NOMO-1 treated with DMSO at 0.1 percent for 48 hours (cell line): ENCODE data around the gene ARHGEF38.
"Not testable (repeated sequence)": the region's sequence is repeated elsewhere in the genome, so short reads cannot be mapped to it uniquely, and the experiment has no call there.

Experiments
- DNase-seq: peaks from one replicate; lab custom pipeline; 2025; ENCODE audit not compliant: unreplicated experiment; lab: John Stamatoyannopoulos, UW

Gene ARHGEF38

DNA sequence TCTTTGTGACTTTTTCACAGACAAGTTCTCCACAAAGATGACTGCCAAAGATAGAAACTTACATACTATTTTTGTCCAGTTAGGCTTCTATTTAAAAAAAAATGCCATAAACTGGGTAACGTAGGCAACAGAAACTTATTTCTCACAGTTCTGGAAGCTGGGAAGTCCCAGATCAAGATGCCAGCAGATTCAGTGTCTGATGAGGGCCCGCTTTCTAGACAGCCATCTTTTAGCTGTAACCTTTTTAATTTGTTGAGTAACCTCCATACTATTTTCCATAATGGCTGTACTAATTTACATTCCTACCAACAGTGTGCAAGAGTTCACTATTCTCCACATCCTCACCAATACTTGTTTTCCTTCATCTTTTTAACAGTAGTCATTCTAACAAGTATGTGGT, 55.5 kb downstream of the ARHGEF38 start:
- no peak for DNase-seq

DNA sequence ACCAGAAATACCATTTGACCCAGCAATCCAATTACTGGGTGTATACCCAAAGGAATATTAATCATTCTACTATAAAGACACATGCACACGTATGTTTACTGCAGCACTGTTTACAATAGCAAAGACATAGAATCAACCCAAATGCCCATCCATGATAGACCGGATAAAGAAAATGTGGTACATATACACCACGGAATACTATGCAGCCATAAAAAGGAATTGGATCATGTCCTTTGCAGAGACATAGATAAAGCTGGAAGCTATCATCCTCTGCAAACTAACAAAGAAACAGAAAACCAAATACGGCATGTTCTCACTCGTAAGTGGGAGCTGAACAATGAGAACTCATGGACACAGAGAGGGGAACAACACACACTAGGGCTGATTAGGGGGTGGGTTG, 57.4 kb downstream of the ARHGEF38 start:
- not testable (repeated sequence) for DNase-seq

GRCh38 chr4:105613306-105613705, 60.9 kb downstream of the ARHGEF38 start:
- no peak for DNase-seq

- no peak for DNase-seq
Observed at GRCh38 chr4:105619188-105619931, 66.9 kb downstream of the ARHGEF38 start.

DNA sequence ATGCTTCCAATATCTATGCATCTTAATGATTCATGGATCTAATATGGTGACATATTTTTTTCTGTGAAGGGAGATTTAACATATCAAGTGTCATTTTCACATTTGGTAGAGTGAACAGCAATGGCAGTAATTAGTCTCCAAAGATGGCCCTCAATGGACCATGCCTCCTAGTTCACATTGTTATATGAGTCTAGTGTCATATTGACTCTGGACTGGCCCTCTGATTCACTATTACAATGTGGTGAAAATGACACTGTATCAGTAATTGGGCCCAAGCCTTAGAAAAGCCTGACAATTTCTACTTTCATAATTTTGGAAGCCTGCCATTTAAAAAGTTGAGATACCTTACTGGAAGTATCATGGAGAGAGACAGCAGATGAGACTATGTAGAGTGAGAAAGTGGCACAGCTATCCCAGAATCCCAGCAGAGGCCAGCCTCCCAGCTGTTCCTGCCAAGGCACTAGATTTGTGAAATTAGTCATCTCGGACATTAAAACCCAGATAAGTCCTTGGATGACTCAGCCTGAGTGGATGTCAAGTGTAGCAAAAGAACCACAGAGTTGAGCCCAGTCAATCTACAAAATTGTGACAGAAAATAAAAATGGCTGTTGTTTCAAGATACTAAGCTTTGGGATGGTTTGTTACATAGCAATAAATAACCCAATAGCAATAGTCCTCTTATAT, 68.4 kb downstream of the ARHGEF38 start:
- DNase-seq, result no peak

- DNase-seq, result no peak
Observed at GRCh38 chr4:105622269-105622668, 69.8 kb downstream of the ARHGEF38 start.

DNA sequence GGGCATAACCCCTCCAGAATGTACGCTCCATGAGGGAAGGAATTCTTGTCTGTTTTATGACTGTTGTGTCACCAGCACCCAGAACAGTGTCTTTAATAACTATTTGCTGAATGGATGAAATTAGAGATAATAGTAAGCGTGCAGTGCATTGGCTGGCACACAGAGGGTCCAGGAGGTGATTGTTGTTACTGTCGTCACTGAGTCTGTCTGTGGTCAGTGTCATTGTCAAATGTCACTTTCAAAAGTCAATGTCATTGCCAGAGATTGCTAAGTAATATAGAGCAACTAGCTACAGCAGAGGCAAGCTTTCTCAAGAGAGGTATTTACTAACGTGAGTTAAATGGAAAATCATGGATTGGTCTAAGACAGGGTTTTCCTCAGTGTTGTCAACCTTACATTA, 70.7 kb downstream of the ARHGEF38 start:
- DNase-seq, result no peak

DNA sequence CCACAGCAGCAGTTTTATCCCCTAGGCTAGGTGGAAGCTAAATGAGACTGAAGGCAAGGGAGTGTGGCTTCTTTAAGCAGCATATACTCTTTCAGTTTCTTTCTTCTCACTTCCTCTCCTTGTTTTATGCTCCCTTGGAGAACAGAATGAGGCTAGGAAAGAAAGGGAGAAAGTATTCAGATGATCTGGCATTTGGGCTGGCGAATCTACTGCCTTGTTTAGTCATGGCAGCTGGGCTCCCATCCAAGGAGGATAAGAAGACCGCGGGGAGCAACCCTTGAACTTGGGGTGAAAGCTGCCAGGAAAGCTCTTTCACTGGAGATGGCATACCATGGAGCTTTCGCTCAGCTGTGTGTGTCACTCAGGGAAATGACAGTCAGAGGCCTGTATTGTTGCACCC, 72.1 kb downstream of the ARHGEF38 start:
- DNase-seq, result peak; percentile 55

DNA sequence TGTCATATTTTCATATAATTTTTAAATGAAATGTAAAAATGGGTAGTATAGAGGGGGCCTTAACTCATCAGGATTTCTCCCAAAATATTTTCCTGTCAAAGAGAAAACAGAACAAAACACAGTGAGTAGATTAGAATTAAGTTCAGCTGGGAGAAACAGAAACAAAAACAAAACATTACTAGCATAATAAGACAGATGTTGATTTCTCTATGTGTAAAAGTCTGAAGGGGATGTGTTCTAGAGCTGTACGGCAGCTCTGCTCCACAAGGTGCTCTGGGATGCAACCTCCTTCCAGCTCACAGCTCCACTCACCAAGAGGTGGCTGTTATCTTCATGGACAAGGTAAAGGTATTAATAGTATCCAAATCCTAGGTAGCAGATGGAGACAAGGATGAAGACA, 72.8 kb downstream of the ARHGEF38 start:
- DNase-seq, result no peak

GRCh38 chr4:105626846-105627245, 74.4 kb downstream of the ARHGEF38 start:
- DNase-seq, result no peak

- DNase-seq, result no peak
Observed at GRCh38 chr4:105627620-105628019, 75.2 kb downstream of the ARHGEF38 start.

DNA sequence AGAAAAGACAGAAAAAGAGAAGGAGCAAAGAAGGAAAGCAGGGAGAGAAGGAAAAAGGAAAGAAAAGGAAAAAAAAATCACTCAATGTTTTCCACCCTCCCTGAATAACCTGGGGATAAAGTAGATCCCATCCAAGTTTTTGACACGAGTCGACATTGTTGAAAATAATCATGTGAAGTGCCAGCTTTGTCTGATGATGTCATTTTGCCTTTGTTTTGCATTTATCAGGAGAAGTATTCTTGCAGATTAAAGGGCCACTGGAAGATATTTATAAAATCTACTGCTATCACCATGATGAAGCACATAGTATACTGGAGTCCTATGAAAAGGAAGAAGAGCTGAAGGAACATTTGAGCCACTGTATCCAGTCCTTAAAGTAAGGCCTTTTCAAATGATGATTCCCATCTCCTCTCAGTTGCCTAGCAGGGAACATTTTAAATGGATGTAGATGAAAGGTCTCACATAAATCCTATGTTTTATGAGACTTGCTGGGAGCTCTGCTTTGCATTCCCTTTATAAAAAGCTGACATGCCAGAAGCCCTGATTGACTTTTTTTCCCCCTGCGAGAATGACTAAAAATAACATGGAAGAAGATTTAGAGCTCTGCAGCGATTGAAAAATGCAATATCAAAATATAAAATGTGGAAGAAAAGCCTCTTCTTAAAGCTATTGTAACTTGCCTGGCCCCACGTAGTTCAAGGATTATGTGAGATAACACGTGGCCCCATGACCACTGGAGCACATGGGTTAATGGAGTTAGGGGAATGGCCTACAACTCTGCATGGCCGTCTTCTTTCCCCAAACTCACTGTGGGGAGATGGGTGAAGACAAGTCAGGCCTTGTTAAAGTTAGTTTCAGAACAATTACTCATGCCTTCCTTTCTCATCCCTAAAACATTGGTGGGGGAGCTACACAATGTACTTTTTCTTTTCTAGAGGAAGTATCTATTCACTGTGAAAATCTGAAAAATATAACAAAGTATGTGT, 78.5 kb downstream of the ARHGEF38 start:
- DNase-seq, result no peak

- no peak for DNase-seq
Observed at GRCh38 chr4:105631818-105632400, 79.5 kb downstream of the ARHGEF38 start.

- DNase-seq, result no peak
Observed at GRCh38 chr4:105632599-105632998, 80.2 kb downstream of the ARHGEF38 start.

- DNase-seq, result no peak
Observed at GRCh38 chr4:105633241-105633640, 80.8 kb downstream of the ARHGEF38 start.

DNA sequence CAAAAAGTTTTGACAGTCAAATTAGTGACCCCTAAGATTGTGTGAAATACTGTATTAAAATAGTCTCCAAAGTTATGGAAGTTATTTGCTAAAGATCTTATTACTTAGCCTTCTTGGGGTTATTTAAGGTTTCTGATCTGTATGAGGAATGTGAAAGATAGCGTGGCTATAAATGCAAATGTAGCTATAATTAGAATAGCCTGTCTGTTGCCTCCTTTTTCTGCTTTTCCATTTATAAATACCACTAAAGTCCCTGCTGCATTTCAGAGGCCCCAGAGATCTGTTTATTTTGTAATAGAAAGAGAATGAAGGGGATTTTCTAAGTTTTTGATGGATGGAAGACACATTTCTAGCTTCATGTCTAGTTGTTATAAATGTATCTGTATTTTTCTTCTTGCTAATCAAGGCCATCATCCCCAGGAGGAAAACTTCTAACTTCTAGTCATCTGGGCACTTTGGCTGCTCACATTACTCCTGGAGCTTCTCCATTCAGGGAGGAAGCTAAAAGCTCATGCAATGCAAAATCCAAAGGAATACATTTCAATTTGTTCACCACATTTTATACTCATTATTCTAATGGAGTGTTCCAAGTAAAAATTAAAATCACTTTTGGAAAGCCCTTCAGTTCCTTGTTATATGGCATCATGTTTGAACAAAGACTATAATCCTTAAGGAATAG, 82.1 kb downstream of the ARHGEF38 start:
- DNase-seq, result no peak

- peak; percentile 64 for DNase-seq
Observed at GRCh38 chr4:105637408-105638176, 85.2 kb downstream of the ARHGEF38 start.

DNA sequence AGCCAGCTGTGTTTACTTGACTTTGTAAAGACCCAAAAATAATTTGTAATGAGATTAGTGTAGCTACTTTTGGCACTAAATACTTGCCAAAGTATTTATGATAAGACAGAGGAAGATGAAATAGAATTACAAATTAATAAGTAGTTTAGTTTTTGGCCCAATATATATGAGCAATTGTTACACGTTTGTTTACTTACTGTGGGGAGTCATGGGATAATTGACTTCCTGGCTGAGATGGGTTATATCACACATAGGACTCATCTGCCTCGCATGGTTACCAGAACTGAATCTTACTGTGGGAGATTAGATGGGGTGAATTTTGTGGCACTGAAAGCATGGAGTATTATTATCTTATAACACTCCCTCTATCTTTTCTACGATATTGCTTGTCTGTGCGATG, 89.4 kb downstream of the ARHGEF38 start:
- DNase-seq, result no peak

DNA sequence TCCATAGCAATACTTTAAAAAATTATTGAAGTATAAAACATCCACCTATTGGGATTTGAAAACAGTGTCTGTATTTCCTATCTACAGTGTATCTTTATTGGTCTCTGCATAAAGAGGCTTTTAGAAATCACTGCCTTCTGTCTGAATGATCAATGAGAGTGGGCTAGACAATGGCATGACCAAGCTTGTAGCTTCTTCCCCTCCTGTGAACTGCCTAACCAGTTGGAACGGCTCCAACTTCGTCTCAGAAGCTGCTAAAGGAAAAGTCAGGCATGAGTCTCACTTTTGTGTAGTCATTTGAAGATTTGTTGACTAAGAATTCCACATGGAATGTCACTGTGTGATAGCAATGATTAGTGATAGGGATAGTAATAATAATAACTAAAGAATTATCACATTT, 91.8 kb downstream of the ARHGEF38 start:
- no peak for DNase-seq

DNA sequence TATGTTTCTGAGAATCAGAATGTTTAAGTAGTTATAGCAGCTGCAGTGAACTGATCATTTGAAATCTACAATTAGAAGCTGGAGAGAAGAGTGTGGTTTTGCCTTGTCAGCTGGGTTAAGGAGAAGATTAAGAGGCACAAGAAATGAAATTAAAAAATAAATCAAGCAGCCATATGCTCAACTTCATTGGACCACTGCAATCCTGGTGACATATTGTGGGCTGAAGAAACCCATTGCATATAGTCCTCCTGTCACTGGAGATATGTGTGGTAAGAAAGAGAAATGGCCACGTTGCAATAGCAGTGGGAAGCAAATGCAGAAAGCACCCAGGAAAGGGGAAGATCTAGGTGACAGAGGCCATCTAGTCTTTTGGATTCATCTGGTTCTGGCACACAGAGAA, 93.0 kb downstream of the ARHGEF38 start:
- DNase-seq, result no peak
